H9 (cell line): ENCODE measurements around the gene MERTK. TPM values are rescaled to one million over a fixed set of nuclear protein-coding genes. Genes with fewer than 3 reads are reported as not detected.

ENCODE experiments used
- DNase-seq: peaks from one replicate; pipeline ENCODE4 v3.0.0-alpha.2; 2017
- H2AFZ ChIP-seq: one replicate; pipeline ENCODE4 v1.6.1; 2013; ENCODE audit warnings: mild to moderate bottlenecking, low read length, control low read depth, moderate library complexity
- H2AK5ac ChIP-seq: 2 replicates; pipeline ENCODE4 v1.6.1; 2013; ENCODE audit warnings: low read length, control low read depth, mixed read lengths; ENCODE audit not compliant: insufficient read length
- H2BK120ac ChIP-seq: one replicate; pipeline ENCODE4 v1.6.1; 2013; ENCODE audit warnings: low read depth, mild to moderate bottlenecking, low read length, control low read depth, inconsistent platforms; ENCODE audit not compliant: poor library complexity, severe bottlenecking
- H2BK12ac ChIP-seq: 2 replicates; pipeline ENCODE4 v1.6.1; 2013; ENCODE audit warnings: low read length, control low read depth, mixed read lengths, low read depth; ENCODE audit not compliant: insufficient read length
- H2BK15ac ChIP-seq: 2 replicates; pipeline ENCODE4 v1.6.1; 2013; ENCODE audit warnings: low read depth, low read length, control low read depth
- H2BK20ac ChIP-seq: one replicate; pipeline ENCODE4 v1.6.1; 2013; ENCODE audit warnings: low read depth, mild to moderate bottlenecking, low read length, control low read depth, inconsistent platforms; ENCODE audit not compliant: poor library complexity, severe bottlenecking
- H2BK5ac ChIP-seq: 2 replicates; pipeline ENCODE4 v1.6.1; 2013; ENCODE audit warnings: low read length, control low read depth, mixed read lengths; ENCODE audit not compliant: insufficient read length
- H3K14ac ChIP-seq: 2 replicates; pipeline ENCODE4 v1.6.1; 2013; ENCODE audit warnings: low read length, control low read depth; ENCODE audit not compliant: insufficient read depth
- H3K18ac ChIP-seq: 2 replicates; pipeline ENCODE4 v1.6.1; 2013; ENCODE audit warnings: low read depth, mild to moderate bottlenecking, mixed read lengths, low read length, control low read depth; ENCODE audit not compliant: insufficient read length
- H3K23ac ChIP-seq: 2 replicates; pipeline ENCODE4 v1.6.1; 2013; ENCODE audit warnings: low read length, control low read depth, mixed read lengths, low read depth; ENCODE audit not compliant: insufficient read length
- H3K23me2 ChIP-seq: 2 replicates; pipeline ENCODE4 v1.6.1; 2013; ENCODE audit warnings: low read depth, mild to moderate bottlenecking, mixed read lengths, low read length, control low read depth; ENCODE audit not compliant: insufficient read length, poor library complexity, severe bottlenecking
- H3K27ac ChIP-seq: 2 replicates; pipeline ENCODE4 v1.5.1; 2013; ENCODE audit warnings: low read length, control low read depth, mixed read lengths, low read depth; ENCODE audit not compliant: insufficient read length
- H3K27me3 ChIP-seq: 2 replicates; pipeline ENCODE4 v1.6.1; 2013; ENCODE audit warnings: low read length, control low read depth, inconsistent platforms; ENCODE audit not compliant: insufficient read depth
- H3K4ac ChIP-seq: 2 replicates; pipeline ENCODE4 v1.6.1; 2013; ENCODE audit warnings: low read depth, mild to moderate bottlenecking, control low read depth, inconsistent platforms, low read length, moderate library complexity
- H3K4me1 ChIP-seq: 2 replicates; pipeline ENCODE4 v1.6.1; 2013; ENCODE audit warnings: low read length, control low read depth, inconsistent platforms; ENCODE audit not compliant: insufficient read depth
- H3K4me2 ChIP-seq: 2 replicates; pipeline ENCODE4 v1.6.1; 2013; ENCODE audit warnings: low read length, control low read depth, mixed read lengths; ENCODE audit not compliant: insufficient read length, insufficient read depth
- H3K56ac ChIP-seq: 2 replicates; pipeline ENCODE4 v1.6.1; 2013; ENCODE audit warnings: low read depth, mild to moderate bottlenecking, mixed read lengths, low read length, control low read depth; ENCODE audit not compliant: insufficient read length
- H3K79me1 ChIP-seq: 2 replicates; pipeline ENCODE4 v1.6.1; 2013; ENCODE audit warnings: low read depth, mild to moderate bottlenecking, moderate library complexity, low read length, control low read depth, inconsistent platforms; ENCODE audit not compliant: insufficient read depth, poor library complexity, severe bottlenecking
- H3K79me2 ChIP-seq: 2 replicates; pipeline ENCODE4 v1.6.1; 2013; ENCODE audit warnings: low read length, control low read depth, inconsistent platforms; ENCODE audit not compliant: insufficient read depth
- H3K9ac ChIP-seq: 2 replicates; pipeline ENCODE4 v1.6.1; 2013; ENCODE audit warnings: low read length, control low read depth, mixed read lengths; ENCODE audit not compliant: insufficient read length; ENCODE audit errors: extremely low read depth
- H3K9me3 ChIP-seq: one replicate; pipeline ENCODE4 v1.6.1; 2013; ENCODE audit warnings: low read depth, low read length, inconsistent platforms; ENCODE audit not compliant: control insufficient read depth
- H3T11ph ChIP-seq: one replicate; pipeline ENCODE4 v1.6.1; 2013; ENCODE audit warnings: mild to moderate bottlenecking, low read length, control low read depth, inconsistent platforms
- H4K20me1 ChIP-seq: one replicate; pipeline ENCODE4 v1.6.1; 2013; ENCODE audit not compliant: control insufficient read depth, insufficient read length, insufficient read depth
- H4K5ac ChIP-seq: 2 replicates; pipeline ENCODE4 v1.6.1; 2013; ENCODE audit warnings: low read depth, mild to moderate bottlenecking, mixed read lengths, low read length, control low read depth; ENCODE audit not compliant: insufficient read length
- H4K8ac ChIP-seq: replicated peaks from 2 replicates; pipeline ENCODE4 v1.6.1; 2013; ENCODE audit warnings: low read length, control low read depth, mixed read lengths, low read depth; ENCODE audit not compliant: insufficient read length
- H4K91ac ChIP-seq: 2 replicates; pipeline ENCODE4 v1.6.1; 2013; ENCODE audit warnings: low read depth, mild to moderate bottlenecking, moderate library complexity, mixed read lengths, low read length, control low read depth; ENCODE audit not compliant: insufficient read length
- H3K27ac Mint-ChIP-seq, 3 experiments: 2 replicates in 2 of 3; 3 replicates in 1 of 3; pipeline ENCODE4 v1.8.0; 2020 to 2021; ENCODE audit warnings: mixed read lengths in 3 of 3, mild to moderate bottlenecking in 1 of 3, moderate library complexity in 1 of 3
- H3K27me3 Mint-ChIP-seq: 2 replicates; pipeline ENCODE4 v1.8.0; 2021; ENCODE audit warnings: low read depth, mild to moderate bottlenecking, moderate library complexity, mixed read lengths
- H3K36me3 Mint-ChIP-seq, 3 experiments: 2 replicates in 2 of 3; 3 replicates in 1 of 3; pipeline ENCODE4 v1.8.0; 2020 to 2021; ENCODE audit warnings: low read depth in 3 of 3, mixed read lengths in 3 of 3; ENCODE audit not compliant: insufficient read depth in 1 of 3
- H3K4me1 Mint-ChIP-seq, 2 experiments: 2 replicates each; pipeline ENCODE4 v1.8.0; 2020; ENCODE audit warnings: mixed read lengths in 2 of 2
- H3K4me3 Mint-ChIP-seq, 2 experiments: 2 replicates in 1 of 2; 3 replicates in 1 of 2; pipeline ENCODE4 v1.8.0; 2020 to 2021; ENCODE audit warnings: mild to moderate bottlenecking in 2 of 2, mixed read lengths in 2 of 2, moderate library complexity in 1 of 2
- H3K9me3 Mint-ChIP-seq, 2 experiments: 2 replicates in 1 of 2; 3 replicates in 1 of 2; pipeline ENCODE4 v1.8.0; 2020; ENCODE audit warnings: mild to moderate bottlenecking in 2 of 2, mixed read lengths in 2 of 2, moderate library complexity in 1 of 2
- WGBS: extraction: QIAGEN DNeasy Blood & Tissue Kit; methylation state at CpG from one replicate; pipeline ENCODE4 v1.1.7; 2013; ENCODE audit warnings: missing lambda C conversion rate, low lambda C conversion rate, mixed read lengths; ENCODE audit not compliant: insufficient read length; ENCODE audit errors: extremely low coverage; 5-methylcytosine and 5-hydroxymethylcytosine counted together
- total RNA-seq: library from RNA; stranded (reverse); gene quantifications from 2 replicates; pipeline ENCODE4 v1.2.1, GENCODE V29; 2021
- TF ChIP-seq, protein P1 (sequence below): fragments of 200-600 bp; sonication (generic); conservative IDR thresholded peaks from 3 replicates; pipeline ENCODE4 v1.8.0; 2021; ENCODE audit warnings: antibody characterized with exemption, mild to moderate bottlenecking

The MERTK gene
- total RNA-seq, 1 experiment from 2014 or later: 4.8 TPM

DNA sequence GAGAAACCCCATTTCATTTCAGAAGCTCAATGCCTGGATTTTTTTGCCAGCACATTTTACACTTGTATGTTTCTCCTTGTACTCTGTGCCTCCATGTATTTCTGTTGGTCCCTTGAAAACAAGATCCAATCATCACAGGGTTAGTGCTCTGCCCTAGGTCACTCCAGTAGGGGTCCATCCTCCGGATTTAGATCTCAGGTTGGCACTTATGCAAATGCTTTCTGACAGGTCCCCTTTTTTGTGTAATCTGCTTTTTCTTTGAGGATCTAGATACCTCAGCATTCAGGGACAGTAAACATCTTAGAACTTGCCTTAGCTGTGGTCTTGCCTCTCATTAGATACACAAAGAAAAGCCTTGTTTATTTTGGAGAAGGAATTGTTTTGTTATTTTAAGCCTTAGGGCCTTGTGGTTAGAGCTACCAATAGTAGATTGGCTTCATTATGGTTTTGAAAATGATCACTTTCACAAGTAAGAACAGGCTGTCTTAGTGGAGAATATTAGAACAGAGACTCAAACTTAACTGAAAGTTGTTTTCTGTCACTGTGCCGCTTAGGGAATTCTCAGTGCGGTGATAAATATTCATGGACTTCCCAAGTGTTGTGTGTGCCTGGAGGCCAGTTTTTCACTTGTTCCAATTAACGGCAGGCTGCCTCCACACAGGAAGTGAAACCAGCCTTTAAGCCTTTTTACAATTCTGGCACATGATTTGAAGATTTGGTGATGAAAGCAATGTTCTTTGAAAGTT is 7.8 kb downstream of the MERTK start:
- Histone ChIP-seq H4K8ac (no peak overlapping the region), H3K23me2 (no peaks in the 10 kb centered on the region), H2BK120ac (no peak overlapping the region), H2BK15ac (no peak overlapping the region), H3K4ac (no peak overlapping the region), H3K4me1 (no peaks in the 10 kb centered on the region), H3K9me3 (no peaks in the 10 kb centered on the region), H4K20me1 (no peaks in the 10 kb centered on the region), H3K9ac (no peak overlapping the region), H3K79me1 (no peaks in the 10 kb centered on the region), H3K56ac (no peak overlapping the region), H3T11ph (no peak overlapping the region), H4K91ac (no peak overlapping the region), H3K79me2 (no peaks in the 10 kb centered on the region), H2BK20ac (no peak overlapping the region), H2BK5ac (no peak overlapping the region), H2AFZ (no peak overlapping the region), H2BK12ac (no peak overlapping the region), H3K18ac (no peak overlapping the region), H3K4me2 (no peak overlapping the region), H3K23ac (no peak overlapping the region), H4K5ac (no peak overlapping the region), H3K14ac (no peak overlapping the region), H2AK5ac (no peak overlapping the region), H3K27me3 (no peaks in the 10 kb centered on the region), H3K27ac (no peak overlapping the region)
- no peak overlapping the region for H3K27ac Mint-ChIP-seq
- H3K4me1 Mint-ChIP-seq: peaks cover 46 to 51% of the 10 kb centered on the region in 2 experiments
- TF ChIP-seq, protein P1, sequence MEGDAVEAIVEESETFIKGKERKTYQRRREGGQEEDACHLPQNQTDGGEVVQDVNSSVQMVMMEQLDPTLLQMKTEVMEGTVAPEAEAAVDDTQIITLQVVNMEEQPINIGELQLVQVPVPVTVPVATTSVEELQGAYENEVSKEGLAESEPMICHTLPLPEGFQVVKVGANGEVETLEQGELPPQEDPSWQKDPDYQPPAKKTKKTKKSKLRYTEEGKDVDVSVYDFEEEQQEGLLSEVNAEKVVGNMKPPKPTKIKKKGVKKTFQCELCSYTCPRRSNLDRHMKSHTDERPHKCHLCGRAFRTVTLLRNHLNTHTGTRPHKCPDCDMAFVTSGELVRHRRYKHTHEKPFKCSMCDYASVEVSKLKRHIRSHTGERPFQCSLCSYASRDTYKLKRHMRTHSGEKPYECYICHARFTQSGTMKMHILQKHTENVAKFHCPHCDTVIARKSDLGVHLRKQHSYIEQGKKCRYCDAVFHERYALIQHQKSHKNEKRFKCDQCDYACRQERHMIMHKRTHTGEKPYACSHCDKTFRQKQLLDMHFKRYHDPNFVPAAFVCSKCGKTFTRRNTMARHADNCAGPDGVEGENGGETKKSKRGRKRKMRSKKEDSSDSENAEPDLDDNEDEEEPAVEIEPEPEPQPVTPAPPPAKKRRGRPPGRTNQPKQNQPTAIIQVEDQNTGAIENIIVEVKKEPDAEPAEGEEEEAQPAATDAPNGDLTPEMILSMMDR: no peak
- no peak for DNase-seq
- H3K36me3 Mint-ChIP-seq: no peaks in the 10 kb centered on the region
- no CpG with 5 or more reads among the region's 4 CpGs for WGBS
- H3K4me3 Mint-ChIP-seq: no peak overlapping the region
- H3K27me3 Mint-ChIP-seq: peaks cover 2% of the 10 kb centered on the region; the same call in 1 of the 2 replicates
- no peaks in the 10 kb centered on the region for H3K9me3 Mint-ChIP-seq
